Activated CD4-positive, CD25-positive, alpha-beta regulatory T cell treated with anti-CD3 and anti-CD28 coated beads, Interleukin-2, amount 50 U/mL, for 72 hours (primary cell): Measurements from ENCODE around the gene CEP57L1.
"Not testable (repeated sequence)": the region's sequence is repeated elsewhere in the genome, so short reads cannot be mapped to it uniquely, and the experiment has no call there.

Experiments
- DNase-seq: peaks from one replicate; pipeline ENCODE4 v3.0.0; 2021

The CEP57L1 gene

DNA sequence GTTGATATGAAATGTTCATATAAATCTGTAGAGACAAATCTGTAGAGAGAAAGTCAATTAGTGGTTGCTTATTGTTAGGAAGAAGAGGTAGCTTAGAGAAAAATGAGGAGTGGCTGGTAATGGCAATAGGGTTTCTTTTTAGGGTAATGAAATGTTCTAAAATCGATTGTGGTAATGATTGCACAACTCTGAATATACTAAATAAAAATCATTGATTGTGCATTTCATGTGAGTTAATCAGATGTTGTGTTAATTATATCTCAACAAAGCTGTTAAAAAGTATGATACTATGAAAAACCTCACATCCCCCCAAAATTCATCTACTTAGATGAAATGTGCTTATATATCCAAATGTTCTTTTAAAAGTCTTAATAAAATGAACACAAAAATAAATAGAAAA lies 84.2 kb downstream of the CEP57L1 start:
- no peak for DNase-seq

DNA sequence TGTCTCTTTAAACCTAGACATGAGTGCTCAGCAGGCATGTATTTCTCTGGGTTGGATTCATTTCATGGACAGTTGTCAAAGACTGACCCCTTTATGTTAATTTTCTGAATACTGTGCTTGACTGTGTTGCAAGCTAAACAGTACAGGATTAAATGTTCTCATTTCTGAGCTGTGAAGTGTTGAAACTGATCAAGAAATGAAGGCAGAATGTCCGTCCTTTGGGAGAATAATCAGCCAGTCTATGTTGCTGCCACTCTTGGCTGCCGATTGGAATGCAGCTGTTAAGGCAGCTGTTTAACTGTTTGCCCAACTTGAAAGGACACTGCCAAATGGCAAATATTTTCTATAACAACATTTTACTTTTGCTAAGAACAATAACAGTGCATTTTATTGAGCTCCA lies 87.3 kb downstream of the CEP57L1 start:
- DNase-seq = no peak

DNA sequence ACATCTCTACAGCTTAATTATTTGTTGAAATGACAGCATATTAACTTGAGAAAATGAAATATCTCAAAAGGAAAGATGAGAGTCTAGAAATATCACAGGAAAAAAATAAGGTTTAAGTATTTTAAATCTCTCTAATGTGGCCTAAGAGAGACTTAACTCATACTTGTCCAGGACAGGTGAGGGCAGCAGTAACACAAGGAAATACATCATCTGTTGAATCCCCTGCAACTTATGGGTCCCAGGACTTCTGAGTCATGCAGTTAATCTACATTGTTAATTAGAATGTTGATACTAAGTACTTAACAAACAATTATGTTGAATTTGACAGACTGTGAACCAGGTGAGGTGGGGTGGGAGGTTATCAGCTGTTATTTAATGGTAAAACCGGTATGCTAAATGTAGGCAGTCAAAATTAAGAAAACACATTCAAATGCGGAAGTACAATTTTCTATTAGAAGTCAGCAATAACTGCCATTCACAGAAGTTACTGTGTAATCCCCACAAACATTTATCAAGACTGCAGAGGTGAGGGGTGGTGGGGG lies 87.9 kb downstream of the CEP57L1 start:
- no peak for DNase-seq

DNA sequence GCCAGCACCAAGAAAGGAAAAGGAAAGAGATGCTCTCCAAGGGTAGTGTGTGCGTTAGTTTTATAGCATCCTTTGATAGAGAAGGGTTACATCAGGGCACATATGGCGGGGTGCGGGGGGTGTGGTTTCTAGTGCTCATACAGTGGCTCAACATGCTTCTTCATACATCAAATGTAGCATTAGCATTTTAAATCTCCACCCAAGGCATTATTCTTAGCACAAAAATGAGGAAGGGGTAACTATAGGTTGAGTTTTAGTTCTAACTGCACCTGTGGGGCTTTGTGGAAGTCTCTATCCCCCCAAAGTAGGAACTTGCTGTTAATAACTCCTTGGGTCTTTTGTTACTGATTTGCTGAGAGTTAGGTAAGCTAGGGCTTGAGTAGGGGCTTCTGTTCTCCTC lies 89.3 kb downstream of the CEP57L1 start:
- no peak for DNase-seq

DNA sequence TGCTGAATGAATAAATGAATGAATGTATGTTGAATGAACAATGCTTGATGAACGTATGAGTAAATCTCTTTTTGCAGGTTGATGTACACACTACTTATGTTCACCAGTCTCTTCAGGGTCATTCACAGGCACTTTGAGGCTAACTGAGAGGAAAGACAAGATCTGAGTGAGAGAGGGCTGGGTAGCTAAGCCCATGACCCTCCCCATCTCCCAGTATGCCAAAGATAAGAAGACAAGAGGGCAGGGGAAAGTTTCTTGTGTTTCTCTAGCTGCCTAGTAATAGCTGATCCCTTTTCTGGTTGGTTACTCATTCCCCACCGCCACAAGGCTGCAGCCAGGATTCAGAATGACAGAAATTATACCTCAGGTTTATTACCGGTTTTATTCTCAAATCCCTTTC lies 90.7 kb downstream of the CEP57L1 start:
- no peak for DNase-seq

DNA sequence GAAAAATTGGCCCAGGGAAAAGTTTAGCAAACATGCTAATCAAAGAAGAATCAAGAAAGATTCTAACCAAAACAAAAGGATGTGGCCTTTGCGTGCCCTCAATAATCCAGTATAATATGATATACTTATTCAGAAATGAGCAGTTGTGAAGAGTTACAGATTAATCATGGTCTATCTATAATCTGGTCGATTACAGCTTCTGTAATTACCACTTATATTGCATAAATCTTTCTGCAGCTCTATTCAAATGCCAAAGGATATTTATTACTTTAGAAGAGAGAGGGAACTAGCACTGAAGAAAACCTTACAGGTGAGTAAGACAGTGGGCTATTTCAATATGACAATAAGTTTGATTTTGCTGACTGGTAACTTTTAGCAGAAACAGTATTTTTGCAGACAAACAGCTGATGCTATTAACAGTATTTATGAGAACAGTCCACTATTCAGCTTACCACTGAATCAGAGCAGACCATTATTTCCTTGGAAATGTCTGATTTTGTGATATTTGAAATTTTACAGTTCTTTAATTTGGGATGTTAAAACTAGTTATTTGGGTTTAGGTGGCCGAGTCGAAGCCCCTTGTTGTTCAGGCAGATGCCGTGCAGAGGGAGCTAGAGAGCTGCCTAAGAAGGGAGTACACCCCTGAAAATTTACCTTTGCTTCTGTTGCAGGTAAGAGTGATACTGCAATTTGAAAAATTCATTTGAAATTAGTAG lies 92.2 kb downstream of the CEP57L1 start:
- DNase-seq = peak; percentile 59

DNA sequence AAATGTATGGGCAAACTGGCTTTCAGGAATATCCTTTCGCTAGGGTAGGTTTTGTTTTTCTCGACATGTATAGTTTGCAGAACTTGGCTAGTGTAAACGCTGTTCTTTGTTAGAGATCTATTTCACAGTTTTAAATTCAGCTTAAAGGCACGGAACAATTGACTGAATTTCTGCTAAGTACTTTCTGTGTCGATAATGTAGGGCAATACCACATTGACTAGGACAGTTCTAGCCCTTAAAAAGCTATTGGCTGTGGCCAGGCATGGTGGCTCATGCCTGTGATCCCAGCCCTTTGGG lies 92.8 kb downstream of the CEP57L1 start:
- no peak for DNase-seq

DNA sequence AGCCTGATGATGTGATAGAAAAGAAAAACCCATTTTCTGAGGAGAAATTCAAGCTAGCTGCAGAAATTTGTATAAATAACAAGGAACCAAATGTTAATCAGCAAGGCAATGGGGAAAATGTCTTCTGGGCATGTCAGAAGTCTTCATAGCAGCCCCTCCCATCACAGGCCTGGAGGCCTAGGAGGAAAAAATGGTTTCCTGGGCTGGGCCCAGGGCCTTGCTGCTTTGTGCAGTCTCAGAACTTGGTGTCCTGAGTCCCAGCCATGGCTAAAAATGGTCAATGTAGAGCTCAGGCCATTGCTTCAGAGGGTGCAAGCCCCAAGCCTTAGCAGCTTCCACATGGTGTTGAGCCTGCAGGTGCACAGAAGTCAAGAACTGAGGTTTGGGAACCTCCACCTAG lies 96.1 kb downstream of the CEP57L1 start:
- DNase-seq = not testable (repeated sequence)

DNA sequence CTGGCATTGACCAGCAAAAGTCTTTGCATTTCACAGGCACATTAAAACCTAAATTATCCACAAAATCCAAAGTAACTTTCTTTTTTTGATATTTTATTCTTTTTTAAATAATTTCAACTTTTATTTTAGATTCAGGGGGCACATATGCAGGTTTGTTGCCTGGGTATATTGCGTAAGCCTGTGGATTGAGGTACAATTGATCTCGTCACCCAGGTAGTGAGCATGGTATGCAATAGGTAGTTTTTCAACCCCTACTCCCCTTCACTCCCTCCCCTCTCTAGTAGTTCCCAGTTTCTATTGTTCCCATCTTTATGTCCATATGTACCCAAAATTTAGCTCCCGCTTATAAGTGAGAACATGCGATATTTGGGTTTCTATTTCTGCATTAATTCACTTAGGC lies 97.6 kb downstream of the CEP57L1 start:
- no peak for DNase-seq

DNA sequence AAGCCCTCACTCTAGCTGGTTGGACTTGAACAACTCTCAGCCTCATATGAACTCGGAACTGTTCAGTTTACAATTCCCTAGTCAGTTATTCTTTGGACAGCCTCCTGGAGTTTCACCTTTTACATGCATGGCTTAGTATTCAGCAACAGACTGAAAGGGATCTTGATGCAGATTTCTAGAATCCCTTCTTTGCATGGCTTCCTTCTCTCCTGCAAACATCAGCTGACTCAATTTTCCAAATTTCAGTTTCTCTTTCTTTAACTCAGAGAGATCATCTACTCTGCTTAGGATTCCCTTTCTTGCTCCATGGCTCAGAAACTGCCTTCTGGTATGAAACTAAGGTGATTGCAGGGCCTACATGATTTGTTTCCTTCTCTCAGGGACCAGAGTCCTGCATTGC lies 99.6 kb downstream of the CEP57L1 start:
- DNase-seq = no peak

DNA sequence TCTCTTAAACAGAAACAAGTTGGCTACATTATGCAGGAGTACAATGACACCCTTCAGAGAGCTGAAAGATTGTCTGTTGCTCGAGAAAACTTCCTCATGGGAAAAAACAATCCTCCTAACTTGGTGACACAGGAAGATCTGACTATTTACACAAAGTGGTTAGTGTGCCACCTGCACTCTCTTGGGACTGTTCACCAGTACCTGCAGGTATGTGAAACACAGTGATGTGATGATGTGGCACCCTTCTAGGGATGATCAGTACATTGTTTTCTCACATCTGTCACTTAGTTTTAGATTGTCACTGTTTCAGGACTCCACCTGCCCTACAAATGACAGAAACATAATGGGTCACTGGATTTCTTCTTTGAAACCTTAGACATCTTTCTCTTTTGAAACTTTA lies 101.8 kb downstream of the CEP57L1 start:
- DNase-seq = no peak

DNA sequence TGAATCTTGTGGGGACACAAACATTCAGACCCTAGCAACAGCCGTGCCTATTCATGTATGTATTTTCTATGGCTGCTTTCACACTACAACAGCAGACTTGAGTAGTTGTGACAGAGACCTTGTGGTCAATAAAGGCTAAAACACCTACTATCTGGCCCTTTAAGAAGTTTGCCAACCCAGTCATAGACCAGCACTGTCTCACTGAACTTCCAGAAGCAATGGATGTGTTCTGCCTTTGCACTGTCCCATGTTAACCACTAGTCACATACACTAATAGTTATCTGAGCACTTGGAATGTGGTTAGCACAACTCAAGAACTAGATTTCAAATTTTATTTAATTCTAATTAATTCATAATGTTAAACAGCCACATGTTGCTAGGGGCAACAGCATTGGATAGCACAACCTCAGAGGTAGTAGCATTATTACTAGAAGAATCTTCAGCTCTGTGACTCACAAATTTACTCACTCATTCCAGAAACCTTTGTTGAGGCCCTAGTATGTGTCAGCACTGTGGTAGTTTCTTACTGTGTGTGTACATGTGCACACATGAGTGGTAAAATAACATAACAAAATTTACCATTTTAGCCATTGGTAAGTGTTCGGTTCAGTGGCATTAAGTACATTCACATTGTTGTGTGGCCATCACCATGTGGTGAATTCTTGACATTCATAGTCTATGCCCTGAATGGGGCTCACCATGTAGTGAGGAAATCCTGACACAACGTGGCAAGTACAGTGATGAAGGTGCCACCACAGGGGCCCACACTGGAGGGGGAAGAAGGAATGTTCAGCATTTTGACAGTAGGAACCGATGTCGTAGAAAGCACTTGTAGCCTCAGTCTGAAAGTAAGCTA lies 107.3 kb downstream of the CEP57L1 start:
- DNase-seq = no peak

DNA sequence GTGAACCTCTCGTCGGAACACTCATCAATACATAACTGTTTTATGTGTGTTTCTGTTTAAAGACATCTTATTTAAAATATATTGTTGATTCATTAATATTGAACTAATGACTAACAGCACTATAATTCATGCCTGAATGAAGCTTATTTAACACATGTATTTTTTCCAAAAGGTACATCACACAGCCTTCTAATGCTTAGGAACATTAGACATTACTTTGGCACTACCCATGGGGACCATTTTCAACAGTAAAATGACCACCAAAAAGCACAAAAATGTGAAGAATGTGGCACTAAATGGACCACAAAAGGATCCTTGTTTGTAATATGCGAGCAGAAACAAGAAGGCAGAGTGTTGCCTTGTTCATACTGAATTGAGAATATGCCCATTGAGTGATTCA lies 109.2 kb downstream of the CEP57L1 start:
- DNase-seq = no peak

DNA sequence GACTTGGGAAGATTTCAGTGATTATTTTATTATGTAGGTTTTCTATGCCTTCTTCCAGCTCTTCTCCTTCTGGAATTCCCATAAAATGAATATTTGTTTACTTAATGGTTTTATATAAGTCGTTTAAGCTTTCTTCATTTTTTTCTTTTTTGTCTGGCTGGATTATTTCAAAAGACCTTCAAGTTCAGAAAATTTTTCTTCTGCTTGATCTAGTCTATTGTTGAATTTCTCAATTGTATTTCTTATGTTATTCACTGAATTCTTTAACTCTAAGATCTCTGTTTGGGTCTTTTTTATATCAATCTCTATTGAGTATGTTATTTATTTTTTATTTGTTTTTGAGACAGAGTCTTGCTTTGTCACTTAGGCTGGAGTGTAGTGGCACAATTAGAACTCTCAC lies 117.4 kb downstream of the CEP57L1 start:
- no peak for DNase-seq
